ENCODE data around the gene OR2H1.

The OR2H1 gene

DNA sequence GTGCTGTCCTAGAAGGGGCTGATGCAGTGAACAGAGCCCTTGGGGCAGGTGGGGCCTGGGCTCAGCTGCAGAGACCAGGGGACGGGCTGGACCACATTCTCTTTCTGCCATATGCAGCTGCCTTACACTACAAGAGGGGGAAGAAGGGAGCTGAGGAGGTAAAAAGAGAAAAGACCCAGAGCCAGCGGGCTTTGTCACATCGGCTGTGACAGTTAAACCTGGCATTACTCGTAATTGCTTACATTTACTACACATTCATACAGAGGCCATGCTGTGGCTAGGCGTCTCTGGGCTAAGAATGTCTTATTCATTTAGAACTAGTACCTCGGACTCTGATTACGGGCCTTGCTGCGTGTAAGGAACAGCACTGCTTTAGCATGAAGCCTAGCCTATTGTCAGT is 43.6 kb downstream of the OR2H1 start:
- H3K4me1 ChIP-seq (ENCODE audit: insufficient read depth, low read length, poor library complexity, severe bottlenecking), result peaks cover 6% of the 10 kb centered on the region
- TF ChIP-seq, protein P1, sequence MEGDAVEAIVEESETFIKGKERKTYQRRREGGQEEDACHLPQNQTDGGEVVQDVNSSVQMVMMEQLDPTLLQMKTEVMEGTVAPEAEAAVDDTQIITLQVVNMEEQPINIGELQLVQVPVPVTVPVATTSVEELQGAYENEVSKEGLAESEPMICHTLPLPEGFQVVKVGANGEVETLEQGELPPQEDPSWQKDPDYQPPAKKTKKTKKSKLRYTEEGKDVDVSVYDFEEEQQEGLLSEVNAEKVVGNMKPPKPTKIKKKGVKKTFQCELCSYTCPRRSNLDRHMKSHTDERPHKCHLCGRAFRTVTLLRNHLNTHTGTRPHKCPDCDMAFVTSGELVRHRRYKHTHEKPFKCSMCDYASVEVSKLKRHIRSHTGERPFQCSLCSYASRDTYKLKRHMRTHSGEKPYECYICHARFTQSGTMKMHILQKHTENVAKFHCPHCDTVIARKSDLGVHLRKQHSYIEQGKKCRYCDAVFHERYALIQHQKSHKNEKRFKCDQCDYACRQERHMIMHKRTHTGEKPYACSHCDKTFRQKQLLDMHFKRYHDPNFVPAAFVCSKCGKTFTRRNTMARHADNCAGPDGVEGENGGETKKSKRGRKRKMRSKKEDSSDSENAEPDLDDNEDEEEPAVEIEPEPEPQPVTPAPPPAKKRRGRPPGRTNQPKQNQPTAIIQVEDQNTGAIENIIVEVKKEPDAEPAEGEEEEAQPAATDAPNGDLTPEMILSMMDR (conservative IDR thresholded peaks at IDR 0.05; ENCODE audit: low read length), result no peak
- no peak for TF ChIP-seq EZH2phosphoT487 (IDR thresholded peaks at IDR 0.05; ENCODE audit: borderline replicate concordance)
- H3K4me2 ChIP-seq (ENCODE audit: low read depth, low read length, poor library complexity, severe bottlenecking), result no peak overlapping the region
- H3K79me2 ChIP-seq (ENCODE audit: insufficient read depth, low read length), result no peaks in the 10 kb centered on the region
- no peaks in the 10 kb centered on the region for H3K27me3 ChIP-seq (ENCODE audit: insufficient read depth, low read length, poor library complexity, severe bottlenecking)
- no peaks in the 10 kb centered on the region for H4K20me1 ChIP-seq (ENCODE audit: insufficient read depth, low read length, poor library complexity, severe bottlenecking)
- H3F3A ChIP-seq (ENCODE audit: low read depth), result no peaks in the 10 kb centered on the region
- H3K4me3 ChIP-seq (ENCODE audit: low read length, poor library complexity, severe bottlenecking), result no peak overlapping the region
- no peaks in the 10 kb centered on the region for H3K36me3 ChIP-seq (ENCODE audit: insufficient read depth, low read length)
- no peak overlapping the region for H3K9ac ChIP-seq (ENCODE audit: low read depth, low read length, poor library complexity, severe bottlenecking)
- no peaks in the 10 kb centered on the region for H3K9me2 ChIP-seq (replicated peaks; ENCODE audit: low read depth, low read length)
- no peak overlapping the region for H2AFZ ChIP-seq (ENCODE audit: low read length)
- no peaks in the 10 kb centered on the region for H3K9me3 ChIP-seq (ENCODE audit: insufficient read depth, low read depth, low read length)

DNA sequence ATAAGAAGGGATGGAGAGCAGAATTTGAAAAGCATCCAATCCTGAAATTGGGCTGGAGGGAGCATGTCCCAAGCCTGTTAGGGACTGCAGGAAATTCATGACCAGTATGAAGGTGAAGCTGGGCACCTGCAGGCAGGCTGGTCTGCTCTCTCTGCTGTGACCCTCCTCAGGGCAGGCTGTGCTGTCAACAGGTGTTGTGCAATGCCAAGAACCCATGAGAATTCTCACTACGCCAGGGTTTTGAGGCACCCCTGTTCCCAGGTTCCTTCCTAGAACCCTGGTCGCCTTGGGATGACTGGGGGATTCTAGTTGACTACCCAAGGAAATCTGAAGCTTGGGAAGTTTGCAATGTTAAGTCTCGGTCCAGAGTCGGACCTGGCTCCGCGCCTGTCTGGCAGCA is 44.2 kb downstream of the OR2H1 start:
- Histone ChIP-seq H3K9me3 (ENCODE audit: insufficient read depth, low read depth, low read length) (no peaks in the 10 kb centered on the region), H4K20me1 (ENCODE audit: insufficient read depth, low read length, poor library complexity, severe bottlenecking) (no peaks in the 10 kb centered on the region), H3K9ac (ENCODE audit: low read depth, low read length, poor library complexity, severe bottlenecking) (no peak overlapping the region), H3K27me3 (ENCODE audit: insufficient read depth, low read length, poor library complexity, severe bottlenecking) (no peaks in the 10 kb centered on the region), H3F3A (ENCODE audit: low read depth) (no peaks in the 10 kb centered on the region), H3K79me2 (ENCODE audit: insufficient read depth, low read length) (no peaks in the 10 kb centered on the region), H3K9me2 (replicated peaks; ENCODE audit: low read depth, low read length) (no peaks in the 10 kb centered on the region), H3K36me3 (ENCODE audit: insufficient read depth, low read length) (no peaks in the 10 kb centered on the region), H3K4me3 (ENCODE audit: low read length, poor library complexity, severe bottlenecking) (no peak overlapping the region), H3K4me1 (ENCODE audit: insufficient read depth, low read length, poor library complexity, severe bottlenecking) (peaks cover 6% of the 10 kb centered on the region), H2AFZ (ENCODE audit: low read length) (no peak overlapping the region), H3K4me2 (ENCODE audit: low read depth, low read length, poor library complexity, severe bottlenecking) (no peak overlapping the region)
- TF ChIP-seq EZH2phosphoT487 (IDR thresholded peaks at IDR 0.05; ENCODE audit: borderline replicate concordance), result no peak
- TF ChIP-seq, protein P1 (conservative IDR thresholded peaks at IDR 0.05; ENCODE audit: low read length), result no peak

DNA sequence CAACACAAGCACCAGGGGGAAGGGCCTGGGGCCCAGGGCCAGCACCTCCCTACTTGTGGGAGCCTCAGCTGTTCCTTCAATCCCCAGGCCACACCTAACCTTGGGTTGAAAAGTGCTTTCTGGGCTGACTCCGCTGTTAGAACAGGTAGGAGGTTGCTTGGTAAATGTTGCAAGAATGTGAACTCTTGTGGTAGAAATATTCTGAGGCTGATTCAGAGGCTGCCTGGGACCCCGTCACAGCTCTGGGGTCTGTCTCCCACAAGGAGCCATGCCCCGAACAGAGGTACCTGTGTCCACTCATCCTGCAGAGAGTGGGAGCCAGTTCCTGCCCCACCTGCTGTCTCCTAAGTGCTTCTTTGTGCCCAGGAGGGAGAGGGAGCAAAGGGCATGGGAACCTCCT is 45.2 kb downstream of the OR2H1 start:
- H3K36me3 ChIP-seq (ENCODE audit: insufficient read depth, low read length), result no peaks in the 10 kb centered on the region
- H3K9me2 ChIP-seq (replicated peaks; ENCODE audit: low read depth, low read length), result no peaks in the 10 kb centered on the region
- no peaks in the 10 kb centered on the region for H4K20me1 ChIP-seq (ENCODE audit: insufficient read depth, low read length, poor library complexity, severe bottlenecking)
- H3K9ac ChIP-seq (ENCODE audit: low read depth, low read length, poor library complexity, severe bottlenecking), result no peak overlapping the region
- TF ChIP-seq, protein P1 (conservative IDR thresholded peaks at IDR 0.05; ENCODE audit: low read length), result no peak
- H3K4me1 ChIP-seq (ENCODE audit: insufficient read depth, low read length, poor library complexity, severe bottlenecking), result peaks cover 4% of the 10 kb centered on the region
- no peaks in the 10 kb centered on the region for H3K79me2 ChIP-seq (ENCODE audit: insufficient read depth, low read length)
- no peaks in the 10 kb centered on the region for H3K27me3 ChIP-seq (ENCODE audit: insufficient read depth, low read length, poor library complexity, severe bottlenecking)
- H3K4me2 ChIP-seq (ENCODE audit: low read depth, low read length, poor library complexity, severe bottlenecking), result no peak overlapping the region
- H3F3A ChIP-seq (ENCODE audit: low read depth), result no peaks in the 10 kb centered on the region
- H3K4me3 ChIP-seq (ENCODE audit: low read length, poor library complexity, severe bottlenecking), result no peak overlapping the region
- H2AFZ ChIP-seq (ENCODE audit: low read length), result no peak overlapping the region
- H3K9me3 ChIP-seq (ENCODE audit: insufficient read depth, low read depth, low read length), result no peaks in the 10 kb centered on the region
